ENCODE results near the gene IRX2.

Gene IRX2

GRCh38 chr5:2711446-2712425, 39.7 kb downstream of the IRX2 start:
- DNase-seq, result no peak

- DNase-seq, result no peak
These were observed 40.6 kb downstream of the IRX2 start for GRCh38 chr5:2710910-2711309.

GRCh38 chr5:2709976-2710689, 41.3 kb downstream of the IRX2 start:
- no peak for DNase-seq

GRCh38 chr5:2708751-2709150, 42.7 kb downstream of the IRX2 start:
- no peak for DNase-seq

GRCh38 chr5:2708132-2708531, 43.3 kb downstream of the IRX2 start:
- no peak for DNase-seq

- DNase-seq, result no peak
These were observed 45.6 kb downstream of the IRX2 start for GRCh38 chr5:2705861-2706260.

- DNase-seq, result no peak
These were observed 46.5 kb downstream of the IRX2 start for GRCh38 chr5:2704806-2705645.

GRCh38 chr5:2704111-2704510, 47.4 kb downstream of the IRX2 start:
- DNase-seq, result no peak

- DNase-seq, result no peak
These were observed 47.9 kb downstream of the IRX2 start for GRCh38 chr5:2703615-2704014.

GRCh38 chr5:2703041-2703440, 48.4 kb downstream of the IRX2 start:
- no peak for DNase-seq

- DNase-seq, result no peak
These were observed 49.2 kb downstream of the IRX2 start for GRCh38 chr5:2702096-2702879.

- no peak for DNase-seq
These were observed 49.9 kb downstream of the IRX2 start for GRCh38 chr5:2701592-2701991.

GRCh38 chr5:2700876-2701275, 50.6 kb downstream of the IRX2 start:
- no peak for DNase-seq

- no peak for DNase-seq
These were observed 51.8 kb downstream of the IRX2 start for GRCh38 chr5:2699686-2700085.

- DNase-seq, result no peak
These were observed 52.2 kb downstream of the IRX2 start for GRCh38 chr5:2699231-2699630.

GRCh38 chr5:2698581-2698980, 52.9 kb downstream of the IRX2 start:
- no peak for DNase-seq

- DNase-seq, result no peak
These were observed 53.9 kb downstream of the IRX2 start for GRCh38 chr5:2697446-2698200.

GRCh38 chr5:2697041-2697440, 54.4 kb downstream of the IRX2 start:
- DNase-seq, result no peak

Measured in NCI-H187 (cell line).